SU-DHL-6 (cell line): ENCODE results near the gene PEDS1.

ENCODE experiments used
- EZH2phosphoT487 ChIP-seq: fragments of 200-600 bp; sonication (generic), shearing (Covaris generic); conservative IDR thresholded peaks from 2 replicates; pipeline ENCODE4 v1.6.1; 2018; ENCODE audit warnings: mild to moderate bottlenecking, antibody characterized with exemption, low read length, moderate library complexity, mixed read lengths
- TF ChIP-seq, protein P1 (sequence below): fragments of 200-600 bp; sonication (generic); IDR thresholded peaks from one replicate; pipeline ENCODE4 v1.5.1; 2017; ENCODE audit warnings: antibody characterized with exemption, mild to moderate bottlenecking, low read length, moderate library complexity; ENCODE audit not compliant: insufficient read depth, poor library complexity, severe bottlenecking

DNA sequence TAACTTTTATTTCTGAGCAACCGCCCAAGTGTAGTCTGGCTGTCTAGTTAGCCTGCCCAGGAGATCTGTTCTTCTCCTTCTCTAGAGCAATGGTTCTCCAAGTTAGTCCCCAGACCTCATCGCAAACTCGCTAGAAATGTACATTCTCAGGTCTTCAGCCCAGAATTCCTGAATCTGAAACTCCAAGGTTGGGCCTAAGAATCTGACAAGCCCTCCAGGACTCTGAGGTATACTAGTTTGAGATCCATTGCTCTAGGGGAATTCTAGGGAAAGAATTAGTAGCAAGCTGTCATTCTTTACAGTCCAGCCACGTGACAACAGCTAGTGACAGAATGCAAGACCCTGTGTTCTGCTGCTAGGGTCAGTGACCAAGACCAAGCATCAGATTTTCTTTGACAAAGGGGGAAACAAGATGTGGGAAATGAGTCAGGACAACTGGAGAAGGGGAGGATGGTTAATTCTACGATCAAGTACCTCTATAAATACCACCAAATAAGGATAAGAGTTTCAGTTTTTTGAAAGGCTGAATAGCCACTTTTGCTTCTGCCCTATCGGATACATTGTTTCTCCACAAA is 46.4 kb downstream of the PEDS1 start:
- TF ChIP-seq, protein P1, sequence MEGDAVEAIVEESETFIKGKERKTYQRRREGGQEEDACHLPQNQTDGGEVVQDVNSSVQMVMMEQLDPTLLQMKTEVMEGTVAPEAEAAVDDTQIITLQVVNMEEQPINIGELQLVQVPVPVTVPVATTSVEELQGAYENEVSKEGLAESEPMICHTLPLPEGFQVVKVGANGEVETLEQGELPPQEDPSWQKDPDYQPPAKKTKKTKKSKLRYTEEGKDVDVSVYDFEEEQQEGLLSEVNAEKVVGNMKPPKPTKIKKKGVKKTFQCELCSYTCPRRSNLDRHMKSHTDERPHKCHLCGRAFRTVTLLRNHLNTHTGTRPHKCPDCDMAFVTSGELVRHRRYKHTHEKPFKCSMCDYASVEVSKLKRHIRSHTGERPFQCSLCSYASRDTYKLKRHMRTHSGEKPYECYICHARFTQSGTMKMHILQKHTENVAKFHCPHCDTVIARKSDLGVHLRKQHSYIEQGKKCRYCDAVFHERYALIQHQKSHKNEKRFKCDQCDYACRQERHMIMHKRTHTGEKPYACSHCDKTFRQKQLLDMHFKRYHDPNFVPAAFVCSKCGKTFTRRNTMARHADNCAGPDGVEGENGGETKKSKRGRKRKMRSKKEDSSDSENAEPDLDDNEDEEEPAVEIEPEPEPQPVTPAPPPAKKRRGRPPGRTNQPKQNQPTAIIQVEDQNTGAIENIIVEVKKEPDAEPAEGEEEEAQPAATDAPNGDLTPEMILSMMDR = no peak
- no peak for TF ChIP-seq EZH2phosphoT487
